CD4-positive, alpha-beta T cell treated with Interleukin-12 subunit alpha and Interleukin-12 subunit beta, for 1 hour (primary cell): ENCODE data around the gene UGP2.
"Not testable (repeated sequence)": the region's sequence is repeated elsewhere in the genome, so short reads cannot be mapped to it uniquely, and the experiment has no call there.

ENCODE experiments used
- DNase-seq: peaks from one replicate; pipeline ENCODE4 v3.0.0-alpha.2; 2020

Gene UGP2

DNA sequence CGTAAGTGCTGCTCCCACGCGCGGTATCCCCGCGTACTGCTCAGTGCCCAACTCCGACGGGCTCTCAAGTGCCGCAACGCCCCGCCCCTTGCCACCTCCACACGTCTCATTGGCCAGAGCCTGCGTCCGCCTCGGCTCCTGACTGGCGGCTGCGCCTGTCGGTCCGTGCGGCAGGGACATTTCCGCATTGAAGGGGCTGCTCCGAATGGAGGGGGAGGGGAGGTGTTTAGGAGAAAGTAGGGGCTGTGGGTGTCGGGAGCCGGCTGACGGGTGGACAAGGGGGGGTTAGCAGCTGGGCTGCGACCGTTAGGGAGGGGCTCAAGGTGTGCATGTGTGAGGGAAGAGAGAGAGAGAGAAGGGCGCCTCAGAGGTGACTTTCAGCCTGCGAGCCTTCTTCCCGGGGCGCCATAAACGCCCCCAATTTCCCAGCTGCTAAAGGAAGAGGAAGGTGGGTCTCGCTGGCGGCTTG, 877 bp upstream of the UGP2 start:
- DNase-seq, result peak; percentile 97

DNA sequence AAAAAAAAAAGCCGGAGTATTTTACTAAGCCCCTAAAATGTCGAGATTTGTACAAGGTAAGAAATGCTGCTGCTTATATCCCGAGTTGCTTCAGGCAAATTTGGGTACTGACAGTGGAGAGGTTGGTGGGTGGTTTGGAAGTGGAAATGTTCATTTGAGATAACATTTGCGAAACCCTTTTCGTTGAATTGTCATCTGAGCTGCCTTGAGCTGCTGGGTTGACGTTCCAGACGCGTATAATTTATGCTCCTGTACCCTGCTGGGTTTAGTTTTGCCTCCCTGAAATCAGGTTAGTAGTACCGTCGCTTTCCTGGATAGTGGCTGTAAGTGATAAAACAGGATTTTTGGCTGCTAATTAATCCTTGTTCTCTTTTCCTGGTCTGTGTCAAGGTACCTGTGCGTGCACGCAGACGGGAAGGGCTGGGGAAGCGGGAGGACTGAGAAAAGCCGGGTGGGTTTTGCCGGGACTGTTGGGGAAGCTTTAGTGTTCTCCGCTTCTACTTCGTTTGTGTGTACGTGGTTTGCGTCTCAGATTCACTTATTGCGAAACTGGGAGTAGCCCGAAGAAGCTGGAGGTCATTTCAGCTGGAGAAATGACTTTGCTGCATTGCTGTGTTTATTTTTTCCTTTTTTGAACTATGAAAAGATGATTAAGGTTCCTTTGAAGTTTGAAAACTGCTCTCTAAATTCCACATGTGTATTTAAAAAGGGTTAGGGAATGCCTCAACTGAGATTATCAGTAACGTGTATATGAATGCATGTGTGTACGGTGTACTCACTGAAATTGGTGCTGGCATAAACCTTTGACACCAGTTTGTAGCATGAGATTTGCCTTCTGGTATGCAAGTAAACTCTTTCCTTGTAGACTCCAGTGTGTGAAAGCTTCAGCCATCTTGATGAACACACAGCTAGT, 709 bp downstream of the UGP2 start:
- DNase-seq, result peak; percentile 11

- no peak for DNase-seq
These were observed 1.4 kb downstream of the UGP2 start for GRCh38 chr2:63843093-63843492.

DNA sequence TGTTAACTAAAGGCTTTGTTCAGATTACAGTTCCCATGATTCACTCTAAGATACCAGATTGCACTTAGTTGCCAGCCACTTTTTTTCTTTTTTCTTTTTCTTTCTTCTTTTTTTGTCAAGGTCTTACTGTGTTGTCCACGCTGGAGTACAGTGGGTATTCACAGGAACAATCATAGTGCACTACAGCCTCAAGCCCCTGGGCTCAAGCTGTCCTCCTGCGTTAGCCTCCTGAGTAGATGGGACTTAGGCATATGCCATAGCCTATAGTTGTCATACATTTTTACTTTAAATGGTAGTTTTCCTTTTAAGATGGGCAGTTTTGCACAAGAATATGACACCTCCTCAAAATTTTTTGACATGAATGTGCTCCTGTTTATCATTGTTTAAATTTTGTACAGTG, 2.1 kb downstream of the UGP2 start:
- no peak for DNase-seq

GRCh38 chr2:63844616-63845015, 2.9 kb downstream of the UGP2 start:
- no peak for DNase-seq

- DNase-seq, result no peak
These were observed 4.2 kb downstream of the UGP2 start for GRCh38 chr2:63845866-63846265.

DNA sequence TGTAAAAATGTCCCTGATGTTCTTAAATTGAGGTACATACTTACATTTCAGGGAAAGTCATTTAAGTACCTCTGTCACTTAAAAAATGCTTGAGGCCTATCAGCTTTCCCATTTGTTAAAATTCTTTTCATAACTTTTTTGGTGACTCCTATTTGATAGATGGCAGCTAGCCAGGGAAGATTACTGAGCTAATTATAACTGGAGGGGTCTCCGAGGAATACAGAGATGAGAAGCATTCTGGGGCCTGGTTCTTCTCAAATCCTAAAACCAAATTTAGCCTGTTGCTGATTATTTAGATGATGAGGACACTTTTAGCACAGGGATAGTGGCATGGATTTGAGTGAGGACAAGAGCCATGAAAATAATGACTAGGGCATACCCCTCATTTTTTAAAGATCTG, 4.8 kb downstream of the UGP2 start:
- no peak for DNase-seq

DNA sequence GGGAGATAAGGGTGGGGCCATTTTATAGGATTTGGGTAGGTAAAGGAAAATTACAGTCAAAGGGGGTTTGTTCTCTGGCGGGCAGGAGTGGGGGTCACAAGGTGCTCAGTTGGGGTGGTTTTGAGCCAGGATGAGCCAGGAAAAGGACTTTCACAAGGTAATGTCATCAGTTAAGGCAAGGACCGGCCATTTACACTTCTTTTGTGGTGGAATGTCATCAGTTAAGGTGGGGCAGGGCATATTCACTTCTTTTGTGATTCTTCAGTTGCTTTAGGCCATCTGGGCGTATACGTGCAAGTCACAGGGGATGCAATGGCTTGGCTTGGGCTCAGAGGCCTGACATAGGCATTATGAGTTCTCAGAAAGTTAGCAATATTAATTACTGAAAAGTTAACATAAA, 5.9 kb downstream of the UGP2 start:
- DNase-seq, result not testable (repeated sequence)

GRCh38 chr2:63849381-63850203, 7.9 kb downstream of the UGP2 start:
- DNase-seq, result no peak

- no peak for DNase-seq
These were observed 8.5 kb downstream of the UGP2 start for GRCh38 chr2:63850204-63850571.

- DNase-seq, result peak; percentile 21
These were observed 9.0 kb downstream of the UGP2 start for GRCh38 chr2:63850649-63851048.

DNA sequence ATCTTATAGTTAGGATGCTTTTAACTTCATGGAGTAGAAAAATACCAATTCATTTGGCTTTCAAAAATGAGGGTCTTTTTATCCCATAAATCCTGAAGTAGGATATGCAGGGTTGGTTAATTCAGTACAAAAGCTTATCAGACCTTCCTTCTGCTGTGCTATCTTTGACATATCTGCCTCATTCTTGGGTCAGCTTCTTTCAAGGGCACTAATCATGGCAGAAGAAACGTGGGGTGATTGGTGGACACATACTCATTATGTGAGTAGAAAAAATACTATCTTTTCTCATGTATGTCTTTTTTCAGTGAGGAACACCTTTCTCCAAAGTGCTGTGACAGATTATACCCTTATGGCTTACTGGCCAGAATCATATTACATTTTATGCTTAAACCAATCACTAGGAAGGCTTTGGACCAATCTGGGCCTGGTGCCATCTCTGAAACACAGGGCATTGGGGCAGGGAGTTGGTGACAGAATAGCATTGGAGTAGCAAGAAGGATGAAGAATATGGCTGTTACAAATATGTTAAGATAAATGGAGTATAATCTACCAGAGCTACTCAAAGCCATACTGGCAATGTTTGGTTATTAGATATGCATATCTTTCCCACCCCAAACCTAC, 10.1 kb downstream of the UGP2 start:
- no peak for DNase-seq

- DNase-seq, result no peak
These were observed 12.0 kb downstream of the UGP2 start for GRCh38 chr2:63853527-63854310.

DNA sequence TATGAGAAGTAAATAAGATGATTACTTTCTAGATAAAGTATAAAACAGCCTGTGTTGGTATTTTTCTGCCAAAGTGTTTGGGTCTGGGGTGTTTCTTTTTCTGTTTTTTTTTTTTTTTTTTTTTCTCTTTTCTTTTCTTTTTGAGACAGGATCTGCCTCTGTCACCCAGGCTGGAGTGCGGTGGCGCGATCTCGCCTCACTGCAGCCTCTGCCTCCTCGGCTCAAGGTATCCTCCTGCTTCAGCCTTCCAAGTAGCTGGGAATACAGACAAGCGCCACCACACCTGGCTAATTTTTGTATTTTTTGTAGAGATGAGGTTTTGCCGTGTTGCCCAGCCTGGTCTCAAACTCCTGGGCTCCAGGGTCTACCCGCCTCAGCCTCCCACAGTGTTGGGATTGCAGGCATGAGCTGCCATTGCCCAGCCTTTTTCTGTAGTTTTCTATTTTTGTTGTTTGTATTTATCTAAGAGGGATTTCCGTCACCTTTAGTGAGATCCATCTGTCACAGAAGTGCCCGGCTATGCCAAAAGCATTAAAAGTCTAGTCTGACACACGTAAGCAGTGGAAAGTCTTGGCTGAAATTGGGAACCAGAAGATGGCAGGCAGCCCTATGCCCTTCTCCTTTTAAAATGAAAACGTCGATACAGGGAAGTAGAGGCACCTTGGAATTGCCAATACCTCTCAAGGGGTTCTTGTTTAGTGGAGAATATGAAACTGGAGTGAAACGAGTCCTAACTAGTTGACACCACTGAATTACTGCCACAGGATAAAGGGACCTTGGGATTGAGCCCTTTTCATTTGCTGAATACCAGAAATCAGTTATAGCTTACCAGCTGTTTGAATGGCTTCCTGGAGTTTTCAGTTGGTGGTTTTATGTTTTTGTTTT, 14.0 kb downstream of the UGP2 start:
- DNase-seq, result no peak

- DNase-seq, result peak; percentile 77
These were observed 14.6 kb downstream of the UGP2 start for GRCh38 chr2:63856303-63856603.

DNA sequence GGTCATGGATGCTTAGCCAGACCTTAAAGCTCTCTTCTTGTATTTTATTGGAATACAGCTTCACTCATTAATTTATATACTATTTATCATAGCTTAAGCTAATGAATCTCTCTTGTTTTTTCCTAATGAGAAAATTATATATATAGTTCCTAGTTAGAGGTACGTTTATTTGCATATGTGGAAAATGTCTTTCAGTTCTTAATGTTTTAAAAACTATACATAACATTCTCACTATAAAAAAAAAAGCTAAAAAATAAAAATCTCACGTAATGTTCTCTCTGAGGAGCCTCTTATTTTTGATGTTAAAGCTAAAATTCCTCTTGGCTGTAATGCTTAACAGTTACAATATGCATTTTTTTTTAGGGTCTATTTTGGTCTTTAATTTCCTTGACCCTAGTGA, 16.6 kb downstream of the UGP2 start:
- no peak for DNase-seq

DNA sequence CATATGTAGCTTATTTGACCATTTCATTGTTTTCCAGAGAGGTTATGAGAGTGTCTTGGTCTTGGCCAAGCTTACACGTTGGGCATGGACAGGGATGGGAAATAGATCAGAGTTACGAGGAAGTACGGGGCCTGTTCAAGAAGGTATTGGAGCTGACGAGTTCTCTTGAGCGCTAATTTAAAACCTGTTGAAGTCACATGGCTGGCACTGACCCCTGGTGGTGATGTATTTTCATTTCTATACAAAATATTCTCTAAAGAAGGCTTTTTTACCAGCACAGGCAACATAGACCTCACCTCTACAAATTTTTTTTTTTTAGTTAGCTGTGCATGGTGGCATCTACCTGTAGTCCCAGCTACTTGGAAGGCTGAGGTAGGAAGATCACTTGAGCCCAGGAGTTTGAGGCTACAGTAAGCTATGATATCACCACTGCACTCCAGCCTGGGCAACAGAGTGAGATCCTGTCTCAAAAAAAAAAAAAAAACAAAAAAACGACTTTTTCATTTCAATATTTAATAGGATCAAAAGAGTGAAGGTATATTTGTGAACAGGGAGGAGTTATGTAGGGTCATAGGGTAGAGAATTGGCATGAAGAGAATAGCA, 19.6 kb downstream of the UGP2 start:
- DNase-seq, result peak; percentile 77

DNA sequence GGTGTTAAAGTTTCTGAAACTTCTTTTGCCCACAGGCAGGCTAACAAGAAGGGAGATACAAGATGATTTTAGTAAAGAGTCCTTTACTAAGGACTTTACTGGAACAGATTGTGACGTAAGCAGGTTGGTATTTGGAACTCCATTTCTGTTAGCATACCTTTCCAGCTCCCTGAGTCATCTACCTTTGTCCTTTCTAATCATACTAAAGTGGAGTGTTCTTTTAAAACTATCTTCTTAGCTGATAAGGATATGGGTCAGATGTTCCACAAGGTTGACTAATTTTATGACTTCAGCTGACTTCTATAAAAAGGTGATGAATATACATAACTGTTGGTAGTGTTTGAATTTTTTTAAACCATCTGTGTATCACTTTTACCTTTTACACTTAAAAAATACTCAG, 21.1 kb downstream of the UGP2 start:
- no peak for DNase-seq

- no peak for DNase-seq
These were observed 22.0 kb downstream of the UGP2 start for GRCh38 chr2:63863707-63864106.

DNA sequence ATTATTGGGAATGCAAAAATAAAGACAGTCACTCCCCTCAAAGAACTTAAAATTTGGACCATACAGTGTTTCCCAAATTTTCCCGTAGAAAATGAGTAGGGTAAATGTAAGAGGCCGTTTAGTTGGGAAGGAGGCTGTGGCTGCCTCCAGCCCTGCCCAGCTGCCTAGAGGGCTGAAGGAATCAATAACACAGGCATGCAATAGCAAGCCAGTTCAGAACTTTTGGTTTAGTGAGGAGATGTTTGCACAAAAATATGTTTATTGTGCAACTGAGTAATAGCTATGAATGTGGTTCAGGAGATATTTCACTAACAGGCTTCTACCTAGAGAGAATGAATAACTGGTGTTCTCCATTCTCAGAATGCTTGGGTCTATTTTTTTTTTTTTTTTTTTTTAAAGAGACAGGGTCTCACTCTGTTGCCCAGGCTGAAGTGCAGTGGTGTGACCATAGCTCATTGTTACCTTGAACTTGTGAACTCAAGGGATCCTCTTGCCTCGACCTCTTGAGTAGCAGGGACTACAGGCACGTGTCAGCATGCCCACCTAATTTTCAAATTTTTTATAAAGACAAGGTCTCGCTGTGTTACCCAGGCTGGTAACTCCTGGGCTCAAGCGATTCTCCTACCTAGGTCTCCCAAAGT, 23.6 kb downstream of the UGP2 start:
- DNase-seq, result no peak
